Liver (tissue), 9 donors: ENCODE measurements around the gene NR2C2AP. TPM values are rescaled to one million over a fixed set of nuclear protein-coding genes. Genes with fewer than 3 reads are reported as not detected.
"Not testable (repeated sequence)": the region's sequence is repeated elsewhere in the genome, so short reads cannot be mapped to it uniquely, and the experiment has no call there.

Experiments
- DNase-seq: peaks from one replicate; pipeline ENCODE4 v3.0.0-alpha.2; 2017; ENCODE audit warnings: low spot score
- H3K27ac ChIP-seq, 2 donors: one replicate each; pipeline ENCODE4 v1.7.0; 2013; ENCODE audit warnings: inconsistent platforms in 2 of 2, low read length in 2 of 2, control low read depth in 1 of 2, low read depth in 1 of 2, mild to moderate bottlenecking in 1 of 2
- H3K27me3 ChIP-seq, 4 donors: one replicate each; pipeline versions ENCODE4 v1.6.1 to v1.7.0; 2013; ENCODE audit warnings: low read length in 3 of 4, inconsistent platforms in 1 of 4, mild to moderate bottlenecking in 1 of 4, moderate library complexity in 1 of 4; ENCODE audit not compliant: control insufficient read depth in 4 of 4, insufficient read depth in 4 of 4
- H3K36me3 ChIP-seq, 4 donors: one replicate each; pipeline versions ENCODE4 v1.6.1 to v1.7.0; 2013; ENCODE audit warnings: low read length in 3 of 4, mild to moderate bottlenecking in 3 of 4, low read depth in 1 of 4, moderate library complexity in 1 of 4; ENCODE audit not compliant: control insufficient read depth in 4 of 4, insufficient read depth in 3 of 4
- H3K4me1 ChIP-seq, 4 donors: one replicate each; pipeline versions ENCODE4 v1.6.1 to v1.7.0; 2013; ENCODE audit warnings: low read length in 3 of 4, mild to moderate bottlenecking in 3 of 4, moderate library complexity in 1 of 4; ENCODE audit not compliant: control insufficient read depth in 4 of 4, insufficient read depth in 4 of 4
- H3K4me3 ChIP-seq, 3 donors: one replicate each; pipeline versions ENCODE4 v1.6.1 to v1.7.0; 2013; ENCODE audit warnings: low read length in 3 of 3, control low read depth in 1 of 3, low read depth in 1 of 3, mild to moderate bottlenecking in 1 of 3
- H3K9ac ChIP-seq, 2 donors: one replicate each; pipeline ENCODE4 v1.7.0; 2013; ENCODE audit warnings: low read length in 2 of 2, mild to moderate bottlenecking in 2 of 2, moderate library complexity in 2 of 2, control low read depth in 1 of 2, low read depth in 1 of 2
- H3K9me3 ChIP-seq, 4 donors: one replicate each; pipeline versions ENCODE4 v1.6.1 to v1.7.0; 2013; ENCODE audit warnings: low read length in 3 of 4; ENCODE audit not compliant: control insufficient read depth in 4 of 4
- FOXA2 ChIP-seq: IDR thresholded peaks from 2 replicates; pipeline ENCODE4 v1.6.1; 2016; ENCODE audit warnings: antibody characterized with exemption
- HNF4G ChIP-seq: IDR thresholded peaks from 2 replicates; pipeline ENCODE4 v1.6.1; 2016; ENCODE audit warnings: antibody characterized with exemption
- MAX ChIP-seq: IDR thresholded peaks from 2 replicates; pipeline ENCODE4 v1.6.1; 2016; ENCODE audit warnings: antibody characterized with exemption
- NR2F2 ChIP-seq: IDR thresholded peaks from 2 replicates; pipeline ENCODE4 v1.6.1; 2016; ENCODE audit warnings: antibody characterized with exemption
- REST ChIP-seq: IDR thresholded peaks from 2 replicates; pipeline ENCODE4 v1.6.1; 2016; ENCODE audit warnings: antibody characterized with exemption, mild to moderate bottlenecking
- ZBTB33 ChIP-seq: IDR thresholded peaks from 2 replicates; pipeline ENCODE4 v1.6.1; 2016; ENCODE audit warnings: antibody characterized with exemption
- WGBS: extraction: QIAGEN DNeasy Blood & Tissue Kit; methylation state at CpG from one replicate; pipeline ENCODE4 v1.1.7; 2013; 5-methylcytosine and 5-hydroxymethylcytosine counted together
- polyA plus RNA-seq, 2 donors: library from polyadenylated mRNA; stranded (reverse) in 1 of 2; unstranded in 1 of 2; fragments of 200-250 nt in 1 of 2; fragments of >200 nt in 1 of 2; fragmentation: Nextera tagmentation in 1 of 2; extraction: Ambion mirVana in 1 of 2; gene quantifications; one replicate each; pipeline versions ENCODE4 v1.2.1 to v1.2.3, GENCODE V29; 2013 to 2015
- total RNA-seq, 2 donors: library from RNA; depleted of rRNA; stranded (reverse); fragments of >200 nt; gene quantifications; one replicate each; pipeline ENCODE4 v1.2.3, GENCODE V29; 2014
- donor health status: healthy.
- donor health status: healthy.
- donor health status: healthy.
- donor health status: healthy.
- donor health status: healthy.

Gene NR2C2AP
- total and polyA plus RNA-seq, 4 donors, result 3.4 to 5.7 (median 4.1) TPM

GRCh38 chr19:19179548-19180441, 23.4 kb downstream of the NR2C2AP start (continued):
- TF ChIP-seq REST (no peak), MAX (no peak), FOXA2 (no peak), NR2F2 (no peak), ZBTB33 (no peak)

- DNase-seq, result no peak
- Histone ChIP-seq H3K9me3 (no peaks in the 10 kb centered on the region), H3K27ac (no peak overlapping the region), H3K36me3 (peaks cover 2 to 25% (median 5%) of the 10 kb centered on the region in 4 donors), H3K9ac (no peak overlapping the region), H3K27me3 (no peaks in the 10 kb centered on the region), H3K4me3 (no peak overlapping the region), H3K4me1 (peaks cover 0 to 3% (median 0%) of the 10 kb centered on the region in 4 donors)
- WGBS, result 95% methylated on average over 8 of the region's 8 CpGs
- TF ChIP-seq HNF4G (no peak), ZBTB33 (no peak)
Measured at GRCh38 chr19:19176950-19177349, 26.3 kb downstream of the NR2C2AP start.

GRCh38 chr19:19173243-19173642, 30.0 kb downstream of the NR2C2AP start:
- DNase-seq, H3K4me3 ChIP-seq, H3K36me3 ChIP-seq, H3K4me1 ChIP-seq, H3K9ac ChIP-seq, H3K27ac ChIP-seq, H3K9me3 ChIP-seq, H3K27me3 ChIP-seq: not testable (repeated sequence)
- WGBS, result 93% methylated on average over 5 of the region's 5 CpGs
